Activated effector memory CD4-positive, alpha-beta T cell treated with Interleukin-2 at 50 U/mL for 16 hours (primary cell): ENCODE results near the gene DENND5B.
"Not testable (repeated sequence)": the region's sequence is repeated elsewhere in the genome, so short reads cannot be mapped to it uniquely, and the experiment has no call there.

ENCODE experiments used
- DNase-seq: peaks from one replicate; pipeline ENCODE4 v3.0.0-alpha.2; 2020

DENND5B gene

DNA sequence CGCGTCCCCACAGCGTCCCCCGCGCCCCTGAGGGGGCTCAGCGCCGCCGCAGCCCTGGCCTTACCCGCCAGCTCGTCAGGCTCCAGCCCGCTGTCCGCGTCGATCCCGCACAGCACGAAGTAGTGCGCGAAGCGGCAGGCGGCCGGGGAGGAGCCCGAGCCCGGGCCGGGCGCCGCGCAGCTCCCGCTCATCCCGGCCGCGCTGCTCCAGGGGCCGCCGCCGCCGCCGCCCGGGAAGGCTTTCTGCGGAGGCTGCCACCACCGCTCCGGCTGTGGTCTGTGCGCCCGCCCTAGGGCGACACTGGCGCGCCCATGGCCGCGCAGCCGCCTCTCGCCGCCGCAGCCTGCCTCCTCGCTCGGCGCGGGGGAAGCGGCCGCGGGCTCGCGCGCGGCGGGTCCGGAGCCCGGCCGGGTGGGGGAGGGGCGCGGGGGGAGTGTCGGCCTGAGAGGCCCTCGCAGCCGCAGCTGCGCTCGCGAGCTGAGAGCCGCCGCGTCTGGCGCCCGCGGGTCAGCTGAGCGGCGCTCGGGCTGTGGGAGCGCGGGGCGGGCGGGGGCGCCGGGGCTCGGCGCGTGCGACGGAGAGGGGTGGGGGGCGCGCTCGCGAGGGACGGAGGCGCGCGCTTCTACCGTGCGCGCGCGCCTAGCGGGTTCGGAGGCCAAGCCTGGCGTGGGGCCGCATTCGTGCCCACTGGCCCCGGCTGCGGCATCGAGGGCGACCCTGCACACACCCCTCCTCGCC lies at the start of gene DENND5B:
TSS of gene DENND5B (minus strand) at position 495 of the 738 bp plus-strand sequence. CDS start at position 191, 304 bp downstream.
- DNase-seq, result no peak

GRCh38 chr12:31634620-31635019 lies 43.7 kb upstream of the DENND5B start:
- no peak for DNase-seq

GRCh38 chr12:31633464-31633863 lies 42.5 kb upstream of the DENND5B start:
- no peak for DNase-seq

GRCh38 chr12:31631809-31632208 lies 40.9 kb upstream of the DENND5B start:
- DNase-seq, result no peak

GRCh38 chr12:31631023-31631724 lies 40.2 kb upstream of the DENND5B start:
- DNase-seq, result no peak

DNA sequence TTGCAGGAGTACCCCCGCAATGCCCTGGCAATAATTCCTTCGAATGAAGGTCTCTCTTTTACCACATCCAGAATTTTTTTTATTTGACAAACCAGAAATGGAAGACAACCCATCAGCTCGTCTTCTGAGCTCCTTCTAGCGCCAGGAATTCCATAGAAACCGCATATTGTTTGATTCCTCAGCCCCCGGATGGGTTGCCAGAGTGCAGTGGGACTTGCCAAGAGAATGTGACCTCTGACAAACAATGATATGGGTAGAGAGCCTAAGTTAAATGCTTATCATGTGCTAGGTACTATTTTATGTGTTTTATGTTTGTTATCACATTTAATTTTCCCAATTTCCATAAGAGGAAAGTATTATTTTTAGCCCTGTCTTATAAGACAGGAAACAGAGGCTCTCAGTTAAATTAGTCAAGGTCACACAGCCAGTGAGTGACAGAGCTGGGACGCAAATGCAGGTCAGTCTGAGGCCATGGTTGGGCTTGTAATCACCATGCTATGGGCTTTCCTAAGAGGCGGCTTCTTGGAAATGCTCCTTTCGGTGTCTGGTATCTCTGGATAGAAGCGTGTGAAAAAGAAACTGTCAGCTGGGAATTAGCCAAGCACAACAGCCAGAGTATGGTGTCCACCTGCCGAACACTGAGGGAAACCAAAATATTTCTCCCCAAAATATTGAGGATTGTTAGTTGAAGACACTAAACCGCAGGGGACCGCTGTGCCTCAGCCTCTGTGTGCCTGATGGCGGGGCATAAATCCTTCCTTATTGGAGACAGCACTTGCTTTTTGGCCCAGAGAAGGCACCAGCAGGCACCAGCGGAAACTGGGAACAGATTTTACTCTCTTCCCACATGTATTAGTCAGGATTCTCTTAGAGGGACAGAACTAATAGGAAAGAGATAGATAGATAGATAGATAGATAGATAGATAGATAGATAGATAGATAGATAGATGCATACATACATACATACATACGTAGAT lies 39.1 kb upstream of the DENND5B start:
- DNase-seq, result no peak

DNA sequence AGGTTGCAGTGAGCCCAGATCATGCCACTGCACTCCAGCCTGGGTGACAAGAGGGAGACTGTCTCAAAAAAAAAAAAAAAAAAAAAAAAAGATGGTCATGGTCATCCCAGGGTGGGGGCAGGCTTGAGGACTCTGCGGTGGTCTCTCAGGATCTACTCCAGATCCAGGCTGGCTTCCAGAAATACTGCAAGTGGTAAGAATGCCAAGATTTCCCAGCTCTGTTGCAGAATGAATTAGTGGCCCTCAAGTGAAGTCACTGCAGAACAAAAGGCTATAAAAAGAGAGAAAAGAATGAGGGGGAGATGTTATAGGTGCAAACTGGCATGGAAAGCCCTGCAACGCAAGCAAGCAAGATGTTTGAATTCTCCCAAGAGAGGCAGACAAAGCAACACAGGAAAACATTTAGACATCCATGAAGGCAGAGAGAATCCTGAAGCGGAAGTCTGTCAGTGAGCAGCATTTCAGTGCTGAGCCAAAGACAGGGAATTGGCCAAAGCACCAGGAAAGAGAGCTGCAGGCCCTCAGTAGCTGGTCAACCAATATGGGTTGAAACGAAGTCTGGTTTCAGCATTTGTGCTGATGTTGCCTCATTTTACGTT lies 36.6 kb upstream of the DENND5B start:
- no peak for DNase-seq

DNA sequence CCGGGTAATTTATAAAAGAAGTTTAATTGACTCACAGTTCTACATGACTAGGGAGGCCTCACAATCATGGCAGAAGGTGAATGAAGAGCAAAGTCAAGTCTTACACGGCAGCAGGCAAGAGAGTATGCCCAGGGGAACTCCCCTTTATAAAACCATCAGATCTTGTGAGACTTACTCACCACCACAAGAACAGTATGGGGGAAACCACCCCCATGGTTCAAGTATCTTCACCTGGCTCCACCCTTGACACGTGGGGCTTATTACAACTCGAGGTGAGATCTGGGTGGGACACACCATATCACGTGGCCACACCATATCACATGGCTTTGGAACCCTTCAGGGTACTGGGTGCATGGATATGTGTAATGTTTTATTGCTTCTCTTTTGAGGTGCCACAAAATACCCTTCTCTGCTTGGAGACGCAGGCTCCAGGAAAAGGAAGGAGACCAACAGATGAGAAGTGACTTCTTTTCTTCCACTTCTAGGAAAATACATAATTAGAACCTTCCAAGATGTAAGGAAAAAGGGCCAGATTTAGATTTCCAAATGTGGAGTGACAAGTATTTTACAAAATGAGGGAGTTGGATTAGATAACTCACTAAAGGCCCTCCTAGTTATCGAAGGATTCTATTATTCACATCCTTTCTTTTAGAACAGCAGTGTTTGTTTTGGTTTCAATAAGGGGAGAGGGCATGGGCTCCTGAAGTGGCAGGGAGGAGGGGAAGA lies 35.5 kb upstream of the DENND5B start:
- no peak for DNase-seq

DNA sequence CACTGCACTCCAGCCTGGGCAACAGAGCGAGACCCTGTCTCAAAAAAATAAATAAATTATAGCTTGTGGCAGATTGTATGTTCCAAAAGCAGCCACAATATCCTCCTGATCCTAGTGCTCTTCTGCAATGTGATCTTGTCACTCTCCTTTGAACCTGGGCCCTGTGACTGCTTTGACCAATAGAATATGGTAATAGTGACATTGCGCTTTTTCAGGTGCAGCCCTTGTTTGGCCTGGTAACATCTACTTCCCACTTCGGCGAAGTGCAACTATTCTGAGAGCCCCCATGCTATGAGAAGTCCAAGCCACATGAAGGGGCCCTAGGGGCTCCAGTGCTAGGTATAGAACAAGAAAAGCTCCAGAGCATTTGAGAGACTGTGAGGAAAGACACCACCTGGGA lies 31.1 kb upstream of the DENND5B start:
- no peak for DNase-seq

DNA sequence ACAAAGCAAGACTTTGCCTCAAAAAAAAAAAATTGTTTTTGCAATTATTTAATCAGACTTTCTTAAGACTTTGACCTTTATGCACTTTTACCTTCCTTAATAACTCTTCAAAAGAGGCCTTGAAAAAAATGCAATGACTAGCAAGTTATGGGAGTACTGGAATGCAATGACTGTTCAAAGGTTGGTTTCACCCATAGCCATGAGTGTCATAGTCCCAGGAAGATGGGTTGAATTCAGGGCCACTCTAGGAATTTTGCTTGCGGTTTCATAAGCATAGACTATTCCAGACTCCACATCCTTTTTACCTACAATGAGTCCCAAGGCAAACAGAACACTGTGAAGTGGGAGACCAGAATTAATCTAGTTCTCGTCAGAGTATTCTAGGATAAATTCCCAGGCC lies 29.4 kb upstream of the DENND5B start:
- no peak for DNase-seq

DNA sequence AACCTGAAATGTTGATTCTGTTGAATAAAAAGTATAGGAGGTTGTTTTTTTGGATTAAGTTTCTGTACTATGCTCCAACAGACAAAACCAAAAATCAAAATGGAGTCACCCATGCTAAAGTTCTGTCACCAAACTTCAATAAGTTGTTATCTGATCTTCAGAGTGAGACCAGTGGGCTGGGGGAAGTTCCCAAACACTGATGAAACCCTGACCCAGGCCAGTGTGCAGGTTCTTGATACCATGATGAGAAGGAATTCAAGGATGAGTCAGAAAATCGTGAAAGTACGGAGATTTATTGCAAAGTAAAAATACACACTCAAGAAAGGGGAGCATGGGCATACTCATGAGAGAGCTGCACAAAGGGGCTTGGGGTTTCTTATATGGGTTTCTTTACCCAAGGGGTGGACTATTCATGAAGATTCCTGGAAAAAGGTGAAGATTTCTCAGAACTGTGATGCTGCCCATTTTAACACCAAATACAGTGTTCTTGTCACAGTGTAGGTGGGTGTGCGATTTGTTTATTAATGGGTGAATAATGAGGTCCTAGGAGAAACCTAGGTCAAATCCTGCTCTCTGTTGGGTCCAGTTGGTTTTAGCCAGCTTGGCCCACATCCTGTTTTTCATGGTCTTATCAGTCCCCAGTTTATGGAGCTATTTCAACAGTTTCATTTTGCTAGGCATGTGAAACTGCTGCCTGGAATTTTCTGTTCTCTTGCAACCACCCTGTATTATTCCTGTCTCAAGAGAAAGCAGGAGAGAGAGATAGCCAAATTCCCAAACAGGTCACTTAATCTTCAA lies 27.5 kb upstream of the DENND5B start:
- DNase-seq, result no peak

- no peak for DNase-seq
Measured at GRCh38 chr12:31612819-31613218, 21.9 kb upstream of the DENND5B start.

GRCh38 chr12:31608299-31608698 lies 17.4 kb upstream of the DENND5B start:
- not testable (repeated sequence) for DNase-seq

- no peak for DNase-seq
Measured at GRCh38 chr12:31605531-31605930, 14.6 kb upstream of the DENND5B start.

- DNase-seq, result no peak
Measured at GRCh38 chr12:31603546-31604009, 12.6 kb upstream of the DENND5B start.

GRCh38 chr12:31600750-31601149 lies 9.8 kb upstream of the DENND5B start:
- no peak for DNase-seq

DNA sequence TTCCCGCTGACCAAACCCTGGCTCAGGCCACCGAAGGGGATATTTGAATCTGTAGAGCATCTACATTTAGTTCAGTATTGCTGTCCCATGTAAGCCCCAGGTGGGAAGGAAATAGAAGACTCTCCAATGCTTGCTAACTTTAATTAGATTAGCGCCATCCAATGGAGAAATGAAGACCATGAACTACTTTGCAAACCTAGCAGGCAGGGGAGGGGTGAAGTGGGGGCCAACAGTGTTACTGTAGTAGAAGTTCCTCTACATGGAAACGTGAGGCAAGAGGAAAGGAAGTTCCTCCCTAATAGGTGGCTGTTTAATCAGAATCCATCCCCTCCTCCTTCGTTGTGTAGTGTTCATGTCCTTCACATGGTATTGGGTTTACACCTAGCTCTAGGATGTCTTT lies 9.3 kb upstream of the DENND5B start:
- DNase-seq, result no peak

DNA sequence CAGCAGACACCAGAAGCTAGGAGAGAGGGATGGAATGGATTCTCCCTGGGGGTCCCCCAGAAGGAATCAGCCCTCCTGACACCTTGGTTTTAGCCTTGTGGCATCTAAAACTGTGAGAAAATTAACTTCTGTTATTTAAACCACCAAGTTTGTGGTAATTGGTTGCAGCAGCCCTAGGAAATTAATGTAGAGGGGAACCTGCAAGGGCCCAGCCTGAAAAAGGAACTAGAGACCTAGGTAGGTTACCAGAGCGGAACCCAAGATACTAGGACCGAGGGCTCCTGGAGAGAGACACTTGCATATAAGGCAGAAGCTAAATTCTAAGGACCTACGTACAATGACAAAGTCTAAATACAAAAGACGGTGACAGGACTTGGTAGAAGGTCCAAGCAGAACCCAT lies 8.1 kb upstream of the DENND5B start:
- no peak for DNase-seq

DNA sequence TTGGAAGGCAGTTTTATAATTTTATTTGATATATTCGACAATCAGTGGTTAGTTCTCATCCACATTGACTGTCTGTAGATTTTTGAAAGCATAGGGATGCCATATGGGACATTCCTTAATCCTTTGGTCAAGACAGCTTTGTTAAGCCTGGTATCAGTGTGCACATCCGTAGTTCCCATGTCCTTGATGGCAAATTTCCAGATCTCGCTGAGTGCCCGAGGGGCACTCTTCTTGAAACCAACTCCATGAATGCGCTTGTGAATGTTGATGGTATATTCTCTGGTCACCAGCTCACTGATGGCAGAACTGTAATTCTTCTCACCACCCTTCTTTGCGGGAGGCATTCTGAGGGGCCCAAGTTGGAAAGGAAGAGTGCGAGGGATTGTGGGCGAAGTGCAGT lies 6.1 kb upstream of the DENND5B start:
- no peak for DNase-seq

DNA sequence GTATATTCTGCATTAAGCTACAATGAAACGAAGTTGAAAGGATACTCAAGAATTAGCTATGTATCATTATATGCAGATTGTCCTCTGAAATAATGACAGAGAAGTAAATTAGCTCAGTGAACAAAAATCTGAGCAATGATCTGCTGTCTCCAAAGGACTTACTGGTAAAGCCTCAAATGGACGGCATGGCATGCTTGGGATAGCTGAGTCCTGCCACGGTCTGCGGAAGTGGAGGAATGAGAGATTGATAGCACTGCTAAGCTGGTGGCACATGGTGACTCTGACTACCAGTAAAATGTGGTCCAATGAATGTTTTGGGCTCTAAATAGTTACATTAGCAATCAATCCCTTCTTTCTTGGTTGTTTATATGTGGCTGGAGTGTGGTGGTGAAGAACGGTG lies 3.7 kb upstream of the DENND5B start:
- DNase-seq, result no peak

DNA sequence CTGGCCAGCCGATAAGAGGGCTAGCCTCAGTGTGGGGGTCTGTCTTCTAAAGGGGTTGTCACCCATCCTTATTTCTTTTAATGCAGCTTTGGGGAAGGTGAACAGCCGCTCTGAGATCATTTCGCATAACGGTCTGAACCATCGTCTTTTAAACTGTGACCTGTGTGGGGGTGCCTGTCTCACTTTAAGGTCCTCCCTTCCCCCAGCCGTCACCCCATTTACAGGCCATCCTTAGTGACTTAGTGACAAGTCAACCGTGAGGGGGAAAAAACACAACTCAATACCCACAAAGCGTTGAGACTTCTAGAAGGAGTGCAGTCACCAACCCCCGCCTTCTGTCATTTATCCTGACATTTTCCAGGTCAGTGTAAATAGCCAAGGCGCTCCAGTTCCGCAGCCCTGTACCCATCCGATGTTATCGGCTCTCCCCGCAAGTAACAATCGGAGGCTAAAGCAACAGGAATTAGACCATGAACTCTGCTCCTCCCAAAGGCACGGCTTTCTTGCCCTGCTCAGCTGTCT lies 505 bp upstream of the DENND5B start:
- DNase-seq, result no peak
